Prostate gland (tissue), 2 donors: ENCODE results near the gene BMP6. TPM values are rescaled to one million over a fixed set of nuclear protein-coding genes. Genes with fewer than 3 reads are reported as not detected.

Experiments
- DNase-seq: peaks from one replicate; pipeline ENCODE4 v3.0.0-alpha.2; 2019; ENCODE audit warnings: low spot score
- H3K27ac ChIP-seq, 2 donors: fragments of 200-600 bp; sonication (generic); 2 replicates each; pipeline ENCODE4 v1.5.1; 2017 to 2019
- H3K27me3 ChIP-seq: fragments of 200-600 bp; sonication (generic); replicated peaks from 2 replicates; pipeline ENCODE4 v1.5.1; 2019; ENCODE audit not compliant: insufficient read depth
- H3K36me3 ChIP-seq, 2 donors: fragments of 200-600 bp; sonication (generic); 1 replicate in 1 of 2; 2 replicates in 1 of 2; pipeline versions ENCODE4 v1.5.1 to v1.8.1; 2017 to 2019
- H3K4me1 ChIP-seq: fragments of 200-600 bp; sonication (generic); replicated peaks from 2 replicates; pipeline ENCODE4 v1.5.1; 2019
- H3K4me3 ChIP-seq, 2 donors: fragments of 200-600 bp; sonication (generic); 2 replicates each; pipeline ENCODE4 v1.5.1; 2017 to 2019
- H3K9me3 ChIP-seq: fragments of 200-600 bp; sonication (generic); 2 replicates; pipeline ENCODE4 v1.5.1; 2017
- CTCF ChIP-seq, 4 experiments: fragments of 200-600 bp in 2 of 4; fragments of 450-650 bp in 2 of 4; sonication (generic) in 2 of 4; IDR thresholded peaks; 1 replicate in 3 of 4; 2 replicates in 1 of 4; pipeline ENCODE4 v1.5.1; 2016 to 2019; ENCODE audit warnings: antibody characterized with exemption in 4 of 4, mild to moderate bottlenecking in 2 of 4, moderate library complexity in 2 of 4
- POLR2A ChIP-seq: fragments of 450-650 bp; IDR thresholded peaks from one replicate; pipeline ENCODE4 v1.6.1; 2016; ENCODE audit warnings: antibody characterized with exemption, mild to moderate bottlenecking
- POLR2AphosphoS5 ChIP-seq: sonication (generic); formaldehyde crosslinking; IDR thresholded peaks from one replicate; pipeline ENCODE4 v1.6.1; 2017; ENCODE audit warnings: antibody characterized with exemption
- WGBS: methylation state at CpG from one replicate; pipeline ENCODE4 v1.1.5; 2018; 5-methylcytosine and 5-hydroxymethylcytosine counted together
- intact Hi-C: fragments of 100-400 bp; cut with DNase I; formaldehyde crosslinking; loops from one replicate; pipeline ENCODE4 v1.14.2; 2022
- total RNA-seq, 2 donors: library from RNA; depleted of rRNA; stranded (reverse); fragments of >200 nt; gene quantifications; one replicate each; pipeline ENCODE4 v1.1.0, GENCODE V29; 2016

BMP6 gene
- total RNA-seq, 2 donors from 2014 or later = 0.36 to 10.2 TPM

- no peak for TF ChIP-seq CTCF (IDR thresholded peaks at IDR 0.05)
- TF ChIP-seq POLR2AphosphoS5 = no peak
- no peak for TF ChIP-seq POLR2A
- intact Hi-C loops = no loop called here
- Histone ChIP-seq H3K36me3 (no peaks in the 10 kb centered on the region), H3K4me3 (no peak overlapping the region), H3K27ac (no peak overlapping the region), H3K27me3 (no peaks in the 10 kb centered on the region), H3K4me1 (no peaks in the 10 kb centered on the region), H3K9me3 (no peaks in the 10 kb centered on the region)
- no peak for DNase-seq
- 90% methylated on average over 3 of the region's 3 CpGs for WGBS
Measured at GRCh38 chr6:7773322-7773721, 47.4 kb downstream of the BMP6 start.

DNA sequence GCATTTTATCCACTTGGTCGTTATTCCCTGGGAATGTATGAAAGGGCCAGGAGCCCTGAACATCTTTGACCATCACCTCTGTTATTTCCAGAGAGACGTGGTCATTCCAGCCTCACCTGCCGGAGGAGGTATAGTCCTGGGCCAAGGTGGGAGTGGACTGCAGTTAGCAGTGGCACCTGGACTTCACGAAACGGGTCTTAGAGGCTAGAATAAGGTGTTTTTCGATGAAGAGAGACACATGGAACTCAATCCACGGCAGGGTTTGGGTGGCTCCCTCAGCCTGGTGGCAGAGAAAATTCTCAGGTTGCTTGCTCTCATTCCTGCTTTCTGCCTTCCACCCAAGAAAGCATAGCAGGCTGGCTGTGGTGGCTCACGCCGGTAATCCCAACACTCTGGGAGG, 48.0 kb downstream of the BMP6 start:
- intact Hi-C loops = no loop called here
- TF ChIP-seq POLR2AphosphoS5 (no peak), CTCF (IDR thresholded peaks at IDR 0.05) (no peak), POLR2A (no peak)
- H3K4me3 ChIP-seq = no peak overlapping the region

DNA sequence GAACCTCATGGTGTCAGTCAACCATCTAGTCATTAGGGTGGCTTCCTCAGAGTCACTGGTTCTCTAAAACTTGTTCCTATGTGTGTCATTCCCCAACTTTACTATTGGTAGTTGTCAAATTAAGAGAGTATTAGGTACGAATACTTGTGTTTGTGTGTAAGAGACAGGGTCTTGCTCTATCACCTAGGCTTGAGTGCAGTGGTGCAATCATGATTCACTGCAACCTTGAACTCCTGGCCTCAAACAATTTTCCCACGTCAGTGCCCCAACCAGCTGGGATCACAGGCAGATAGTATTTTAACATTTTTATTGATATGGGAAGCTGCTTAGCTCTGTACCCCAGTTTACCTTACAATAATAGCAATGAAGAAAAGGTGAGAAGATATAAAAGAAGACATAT, 50.6 kb downstream of the BMP6 start:
- TF ChIP-seq POLR2A (no peak), POLR2AphosphoS5 (no peak), CTCF (IDR thresholded peaks at IDR 0.05) (no peak)
- no peak overlapping the region for H3K27ac ChIP-seq
- H3K4me3 ChIP-seq = no peak overlapping the region
- 86% methylated on average over 2 of the region's 2 CpGs for WGBS
- H3K36me3 ChIP-seq = no peaks in the 10 kb centered on the region
- DNase-seq = no peak
- no peaks in the 10 kb centered on the region for H3K9me3 ChIP-seq
- no peaks in the 10 kb centered on the region for H3K4me1 ChIP-seq
- intact Hi-C loops = no loop called here
- H3K27me3 ChIP-seq = no peaks in the 10 kb centered on the region

More for the DNA sequence above, 48.0 kb downstream of the BMP6 start:
- WGBS = 76% methylated on average over 9 of the region's 9 CpGs
- Histone ChIP-seq H3K27me3 (no peaks in the 10 kb centered on the region), H3K4me1 (no peaks in the 10 kb centered on the region), H3K9me3 (no peaks in the 10 kb centered on the region), H3K36me3 (no peaks in the 10 kb centered on the region), H3K27ac (no peak overlapping the region)
- no peak for DNase-seq

GRCh38 chr6:7777074-7777473, 51.2 kb downstream of the BMP6 start:
- intact Hi-C loops = no loop called here
- no peaks in the 10 kb centered on the region for H3K27me3 ChIP-seq
- no peak for TF ChIP-seq POLR2A
- no peak for TF ChIP-seq POLR2AphosphoS5
- no peak for TF ChIP-seq CTCF (IDR thresholded peaks at IDR 0.05)
- no peak overlapping the region for H3K27ac ChIP-seq
- WGBS = 76% methylated on average over 4 of the region's 4 CpGs
- DNase-seq = no peak
- H3K9me3 ChIP-seq = no peaks in the 10 kb centered on the region
- H3K4me3 ChIP-seq = no peak overlapping the region
- no peaks in the 10 kb centered on the region for H3K36me3 ChIP-seq
- H3K4me1 ChIP-seq = no peaks in the 10 kb centered on the region

DNA sequence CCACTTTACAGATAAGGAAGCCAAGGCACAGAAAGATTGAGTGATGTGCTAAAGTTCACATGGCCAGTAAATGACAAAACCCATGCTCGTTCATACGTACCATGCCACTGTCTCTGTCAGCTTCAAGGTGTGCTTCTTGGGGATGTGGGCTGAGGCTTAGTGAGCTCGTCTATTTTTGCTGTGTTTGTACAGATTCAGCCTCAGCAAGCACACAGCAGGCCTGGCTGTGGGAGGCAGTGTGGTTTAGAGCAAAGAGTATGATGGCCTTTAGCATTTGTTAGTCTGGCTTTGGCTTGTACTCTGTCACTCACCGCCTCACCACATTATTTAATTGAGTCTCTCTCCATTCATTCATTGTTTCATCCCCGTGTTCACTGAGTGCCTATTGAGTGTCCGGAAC, 55.3 kb downstream of the BMP6 start:
- Histone ChIP-seq H3K27ac (no peak overlapping the region), H3K4me3 (no peak overlapping the region), H3K36me3 (no peaks in the 10 kb centered on the region), H3K27me3 (no peaks in the 10 kb centered on the region), H3K9me3 (no peaks in the 10 kb centered on the region), H3K4me1 (no peaks in the 10 kb centered on the region)
- TF ChIP-seq CTCF (IDR thresholded peaks at IDR 0.05) (no peak), POLR2AphosphoS5 (no peak), POLR2A (no peak)
- intact Hi-C loops = no loop called here
- DNase-seq = no peak
- 63% methylated on average over 6 of the region's 6 CpGs for WGBS
